Eye (tissue), 1 donor: ENCODE measurements around the gene HMCN2.

Source experiments
- DNase-seq: peaks from one replicate; pipeline ENCODE4 v3.0.0-alpha.2; 2015

The HMCN2 gene

DNA sequence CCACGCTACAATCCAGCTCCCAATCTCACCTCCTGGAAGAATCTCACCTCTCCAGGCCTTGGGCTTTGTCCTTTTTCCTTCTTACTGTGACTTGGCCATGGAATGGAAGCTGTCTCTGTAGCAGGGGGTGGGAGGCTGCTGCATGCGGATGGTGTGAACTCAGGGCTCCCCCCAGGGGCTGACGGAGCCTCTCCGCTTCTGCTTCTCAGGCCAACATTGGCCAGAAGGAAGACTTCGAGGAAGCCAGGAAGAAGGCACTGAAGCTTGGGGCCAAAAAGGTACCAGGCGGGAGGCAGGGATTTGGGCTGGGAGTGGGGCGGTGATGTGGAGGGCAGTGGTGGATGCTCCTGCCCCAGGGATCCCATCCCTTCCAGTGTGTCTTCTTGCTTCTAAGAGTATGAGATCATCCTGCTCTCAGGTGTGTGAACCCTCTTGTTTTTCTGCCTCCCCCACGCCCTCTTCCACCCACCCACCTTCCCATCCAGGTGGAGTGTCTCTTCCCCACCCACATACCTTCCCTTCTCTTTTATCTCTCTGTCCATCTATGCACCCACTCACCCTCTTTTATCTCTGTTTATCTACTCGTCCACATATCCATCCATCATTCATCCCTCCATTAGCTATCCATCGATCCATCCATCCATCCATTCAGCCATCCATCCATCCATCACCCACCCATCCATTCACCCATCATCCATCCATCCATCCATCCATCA, 188.7 kb downstream of the HMCN2 start:
- no peak for DNase-seq

GRCh38 chr9:130454812-130455325, 189.3 kb downstream of the HMCN2 start:
- no peak for DNase-seq

GRCh38 chr9:130458027-130458803, 192.7 kb downstream of the HMCN2 start:
- DNase-seq = no peak

GRCh38 chr9:130458804-130459067, 193.2 kb downstream of the HMCN2 start:
- no peak for DNase-seq

GRCh38 chr9:130459151-130459550, 193.6 kb downstream of the HMCN2 start:
- DNase-seq = no peak

DNA sequence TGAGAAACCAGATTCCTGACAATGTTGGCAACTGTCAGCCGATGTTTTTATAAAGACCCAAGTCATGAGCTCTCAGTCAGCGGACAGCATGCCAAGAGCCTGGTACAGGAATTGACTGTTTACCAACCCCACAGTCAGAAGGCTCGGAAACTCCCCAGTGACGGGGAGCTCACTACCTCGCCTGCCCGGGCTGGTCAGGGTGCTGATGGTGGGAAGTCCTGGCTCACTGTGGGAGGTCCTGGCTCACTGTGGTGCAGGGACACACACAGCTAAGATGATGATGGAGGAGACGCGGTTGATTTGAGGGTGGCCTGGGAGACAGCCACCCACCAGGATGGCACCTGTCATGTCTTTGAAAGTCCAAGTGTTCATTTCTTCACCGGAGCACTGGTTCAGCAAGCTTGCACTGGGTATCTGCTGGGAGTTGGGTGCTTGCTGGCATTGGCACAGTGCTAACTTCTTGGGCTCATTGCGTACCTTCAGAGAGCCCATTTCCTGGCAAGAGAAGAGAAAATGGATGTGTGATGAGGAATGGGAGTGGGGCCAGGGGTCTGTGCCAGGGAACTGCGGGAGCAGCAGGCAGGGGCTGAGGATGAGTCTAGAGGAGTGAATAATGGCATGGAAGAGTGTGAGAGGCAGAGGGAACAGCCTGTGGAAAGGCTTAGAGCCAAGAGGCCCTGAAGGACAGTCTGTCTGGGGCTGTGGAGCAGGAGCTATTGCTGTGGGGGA, 194.5 kb downstream of the HMCN2 start:
- DNase-seq = no peak

- DNase-seq = peak; percentile 87
These were observed 195.7 kb downstream of the HMCN2 start for GRCh38 chr9:130461218-130461630.

- DNase-seq = no peak
These were observed 196.2 kb downstream of the HMCN2 start for GRCh38 chr9:130461731-130462130.

DNA sequence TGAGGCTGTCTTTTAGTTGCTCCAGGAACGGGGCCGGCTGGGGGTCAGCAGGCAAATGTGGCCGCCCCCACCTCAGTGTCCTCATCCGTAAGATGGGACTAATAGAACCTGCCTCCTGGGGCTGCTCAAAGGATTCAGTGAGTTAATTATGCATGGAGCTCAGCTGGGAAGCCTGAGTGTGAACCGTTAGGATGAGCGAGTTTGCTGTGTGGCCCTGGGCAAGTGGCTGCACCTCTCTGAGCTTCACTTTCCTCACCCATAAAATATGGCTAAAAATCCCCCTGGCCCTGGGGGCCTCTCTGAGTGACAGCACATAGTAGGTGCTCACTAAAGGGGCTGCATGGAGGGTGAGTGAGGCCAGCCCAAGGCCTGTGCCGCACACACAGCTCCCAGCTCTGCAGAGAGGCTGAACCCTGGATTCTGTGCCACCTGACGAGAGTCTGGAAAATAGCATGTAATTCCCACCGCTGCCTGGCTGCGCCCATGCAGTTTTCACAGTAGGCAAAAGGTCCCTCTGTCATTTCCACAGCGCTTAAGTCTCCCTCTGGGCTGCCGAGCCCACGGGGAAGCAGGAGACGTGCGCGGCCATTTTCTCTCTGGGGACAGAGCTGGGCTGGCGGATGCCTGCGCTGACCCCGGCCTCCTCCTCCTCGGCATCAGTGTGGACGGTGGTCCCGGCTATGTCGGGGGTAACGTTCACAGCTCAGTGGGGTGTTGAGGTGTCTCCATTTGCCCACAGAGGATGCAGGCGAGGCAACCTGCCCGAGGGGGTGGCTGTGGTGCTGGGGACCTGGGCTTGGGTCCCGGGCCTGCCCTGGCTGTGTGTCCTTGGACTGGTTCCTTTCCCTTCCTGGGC, 197.4 kb downstream of the HMCN2 start:
- DNase-seq = no peak

GRCh38 chr9:130463763-130464745, 198.5 kb downstream of the HMCN2 start:
- DNase-seq = no peak

GRCh38 chr9:130465383-130466096, 200.0 kb downstream of the HMCN2 start:
- DNase-seq = peak; percentile 63

- DNase-seq = no peak
These were observed 201.1 kb downstream of the HMCN2 start for GRCh38 chr9:130466537-130467217.

DNA sequence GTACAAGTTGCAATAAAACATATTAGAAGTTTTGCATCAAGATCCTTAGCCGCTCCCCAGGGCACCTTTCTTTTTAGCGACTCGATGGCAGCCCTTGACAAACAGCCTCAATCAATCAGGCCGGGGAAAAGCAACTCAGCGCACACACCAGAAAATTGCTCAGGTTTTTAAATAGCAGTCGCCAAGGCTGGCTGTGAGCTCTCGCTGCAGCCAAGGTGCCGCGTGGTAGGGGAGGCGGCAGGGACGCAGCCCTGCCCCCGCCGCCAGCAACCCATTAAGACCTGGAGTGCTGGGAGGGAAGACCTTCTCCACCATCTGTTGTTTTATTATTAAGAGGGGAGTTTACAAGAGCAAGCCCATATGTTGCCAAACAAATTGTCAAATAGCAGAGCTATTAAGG, 201.8 kb downstream of the HMCN2 start:
- DNase-seq = peak; percentile 69

GRCh38 chr9:130468566-130468965, 203.0 kb downstream of the HMCN2 start:
- DNase-seq = no peak

DNA sequence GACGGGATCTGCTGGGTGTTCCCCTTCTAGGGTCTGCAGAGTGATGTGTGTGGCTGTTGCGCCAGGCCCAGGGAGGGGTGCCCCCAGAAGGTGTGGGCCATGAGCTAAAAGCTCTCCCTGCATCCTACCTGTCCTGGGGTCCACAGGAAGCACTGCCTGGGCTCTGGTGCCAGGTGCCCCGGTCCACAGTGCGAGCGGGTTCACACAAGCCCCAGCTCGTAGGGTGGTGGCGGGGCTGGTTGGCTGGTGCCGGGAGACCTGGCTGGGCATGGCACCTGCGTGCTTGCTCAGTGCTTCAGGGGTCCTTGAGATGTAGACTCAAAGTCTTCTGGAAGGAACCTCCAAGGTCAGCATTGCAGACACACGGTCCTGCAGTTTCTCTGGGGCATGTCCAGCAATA, 204.7 kb downstream of the HMCN2 start:
- DNase-seq = no peak

DNA sequence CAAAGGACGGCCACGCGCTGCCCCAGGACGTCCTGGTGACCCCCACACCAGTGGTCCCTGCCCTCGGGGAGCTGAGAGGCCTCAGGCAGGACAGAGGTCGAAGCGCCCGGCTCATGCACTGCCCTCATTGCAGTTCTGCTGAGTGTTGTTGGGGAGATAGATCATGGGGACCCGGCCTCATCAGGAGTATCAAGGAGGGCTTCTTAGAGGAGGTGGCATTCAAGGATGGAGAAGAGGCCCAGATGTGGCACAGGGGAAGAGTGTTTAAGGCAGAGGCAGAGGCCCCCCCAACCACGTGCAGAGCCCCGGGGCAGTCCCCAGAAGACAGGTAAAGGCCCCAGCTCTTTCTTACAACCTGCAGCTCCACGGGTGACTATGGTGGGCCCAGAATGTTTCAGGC, 205.4 kb downstream of the HMCN2 start:
- DNase-seq = no peak

DNA sequence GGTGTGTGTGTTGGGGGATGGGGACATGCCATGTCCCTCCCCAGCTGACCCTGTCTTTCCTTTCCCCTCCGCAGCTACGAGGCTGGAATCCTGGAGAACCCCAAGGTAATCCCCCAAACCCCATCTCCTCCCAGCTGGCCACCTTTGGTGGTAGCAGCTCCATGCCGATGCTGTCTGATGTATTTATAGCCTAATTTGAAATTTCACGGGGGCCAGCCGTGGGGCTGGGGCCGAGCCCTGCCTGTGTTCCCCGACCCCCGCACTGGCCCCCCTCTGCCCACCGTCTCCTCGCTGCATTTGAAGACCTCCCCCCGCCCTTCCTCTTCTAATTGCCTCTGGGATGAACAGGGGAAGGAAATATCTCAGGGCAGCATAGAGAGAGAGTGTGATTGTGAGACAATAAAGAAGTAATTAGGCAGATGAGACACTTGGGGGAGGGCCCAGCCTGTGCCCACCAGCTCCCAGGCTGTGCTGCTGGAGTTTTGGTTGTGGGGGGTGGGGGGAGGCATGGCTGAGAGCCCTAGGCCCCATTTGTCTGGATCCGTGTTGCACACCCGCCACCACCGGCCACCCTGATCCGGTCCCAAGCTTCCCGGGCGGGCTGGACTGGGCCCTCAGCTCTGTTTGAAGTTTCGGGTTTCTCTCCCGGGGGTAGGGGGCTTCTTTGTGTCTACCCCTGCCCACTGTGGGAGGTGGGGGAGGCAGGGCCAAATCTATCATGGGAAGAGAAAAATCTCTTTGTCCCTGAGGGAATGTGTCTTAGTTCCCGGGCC, 206.0 kb downstream of the HMCN2 start:
- no peak for DNase-seq

DNA sequence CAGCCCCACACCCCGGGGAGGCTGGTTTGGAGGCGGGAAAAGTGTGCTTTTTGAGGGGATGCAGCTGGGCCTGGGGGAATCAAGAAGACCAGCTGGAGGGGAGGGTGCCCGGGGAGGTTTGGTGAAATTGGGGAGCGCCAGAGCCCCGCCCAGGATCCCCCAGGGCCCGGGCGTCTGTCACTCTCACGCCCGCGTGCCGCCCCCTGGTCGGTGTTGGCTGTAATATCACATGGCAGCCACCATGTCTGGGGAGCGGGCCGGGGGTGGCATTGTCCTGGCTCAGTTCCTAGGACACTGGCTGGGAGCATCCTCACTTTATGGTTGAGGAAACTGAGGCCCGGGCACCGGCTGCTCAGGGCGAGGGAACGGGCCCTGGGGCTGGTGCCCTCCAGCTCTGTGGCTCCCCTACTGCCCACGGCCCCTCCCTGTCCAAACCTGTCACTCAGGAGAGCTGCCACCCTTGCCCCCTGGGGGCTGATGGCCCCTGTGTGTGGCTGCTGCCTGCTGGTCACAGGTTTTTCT, 206.7 kb downstream of the HMCN2 start:
- no peak for DNase-seq

GRCh38 chr9:130473009-130473408, 207.4 kb downstream of the HMCN2 start:
- DNase-seq = no peak
